Type B pancreatic cell (in vitro differentiated cells): Measurements from ENCODE around the gene PLAAT5. TPM values are rescaled to one million over a fixed set of nuclear protein-coding genes. Genes with fewer than 3 reads are reported as not detected.

ENCODE experiments used
- DNase-seq: peaks from one replicate; pipeline ENCODE4 v3.0.0; 2021; ENCODE audit warnings: mixed read lengths; ENCODE audit not compliant: unreplicated experiment; ENCODE audit errors: extremely low spot score
- H3K27ac Mint-ChIP-seq: 2 replicates; pipeline ENCODE4 v1.8.0; 2021; ENCODE audit warnings: mild to moderate bottlenecking, mixed read lengths
- H3K27me3 Mint-ChIP-seq: 2 replicates; pipeline ENCODE4 v1.8.0; 2021; ENCODE audit warnings: mixed read lengths
- H3K36me3 Mint-ChIP-seq: 2 replicates; pipeline ENCODE4 v1.8.0; 2021; ENCODE audit warnings: mixed read lengths
- H3K4me1 Mint-ChIP-seq: one replicate; pipeline ENCODE4 v1.8.0; 2021; ENCODE audit warnings: mixed read lengths; ENCODE audit not compliant: unreplicated experiment
- H3K4me3 Mint-ChIP-seq: 2 replicates; pipeline ENCODE4 v1.8.0; 2021; ENCODE audit warnings: mild to moderate bottlenecking, mixed read lengths
- H3K9me3 Mint-ChIP-seq: 2 replicates; pipeline ENCODE4 v1.8.0; 2021; ENCODE audit warnings: mixed read lengths
- CTCF ChIP-seq: fragments of 200-600 bp; sonication (generic); conservative IDR thresholded peaks from 2 replicates; pipeline ENCODE4 v1.5.0; 2021; ENCODE audit warnings: antibody characterized with exemption, mild to moderate bottlenecking
- long read RNA-seq: library from polyadenylated mRNA; unstranded; transcript quantifications from one replicate; pipeline ENCODE4 v2.0.0, GENCODE V29; 2020
- total RNA-seq: library from RNA; stranded (reverse); gene quantifications from 2 replicates; pipeline ENCODE4 v1.2.1, GENCODE V29; 2021; ENCODE audit warnings: low replicate concordance

Gene PLAAT5
- total RNA-seq, result 2.0 and 9.9 TPM in 2 replicates
- long read RNA-seq, partial matches to known transcripts, result 3 of 15 reads
- long read RNA-seq, other reads (novel, unspliced or antisense), result 8 of 15 reads

GRCh38 chr11:63490551-63491239 lies at the start of gene PLAAT5:
TSS of gene PLAAT5 (minus strand) at chr11:63491167. CDS start at chr11:63491034, 133 bp downstream.
- no peak for DNase-seq
- Mint-ChIP-seq H3K4me1 (peaks cover 38% of the 10 kb centered on the region), H3K4me3 (peak within 1 kb of the TSS; percentile 92), H3K9me3 (peaks cover 10% of the 10 kb centered on the region), H3K27me3 (peaks cover 20% of the 10 kb centered on the region), H3K36me3 (peaks cover 10% of the 10 kb centered on the region), H3K27ac (peak within 1 kb of the TSS; percentile 88)
- TF ChIP-seq CTCF, result no peak

DNA sequence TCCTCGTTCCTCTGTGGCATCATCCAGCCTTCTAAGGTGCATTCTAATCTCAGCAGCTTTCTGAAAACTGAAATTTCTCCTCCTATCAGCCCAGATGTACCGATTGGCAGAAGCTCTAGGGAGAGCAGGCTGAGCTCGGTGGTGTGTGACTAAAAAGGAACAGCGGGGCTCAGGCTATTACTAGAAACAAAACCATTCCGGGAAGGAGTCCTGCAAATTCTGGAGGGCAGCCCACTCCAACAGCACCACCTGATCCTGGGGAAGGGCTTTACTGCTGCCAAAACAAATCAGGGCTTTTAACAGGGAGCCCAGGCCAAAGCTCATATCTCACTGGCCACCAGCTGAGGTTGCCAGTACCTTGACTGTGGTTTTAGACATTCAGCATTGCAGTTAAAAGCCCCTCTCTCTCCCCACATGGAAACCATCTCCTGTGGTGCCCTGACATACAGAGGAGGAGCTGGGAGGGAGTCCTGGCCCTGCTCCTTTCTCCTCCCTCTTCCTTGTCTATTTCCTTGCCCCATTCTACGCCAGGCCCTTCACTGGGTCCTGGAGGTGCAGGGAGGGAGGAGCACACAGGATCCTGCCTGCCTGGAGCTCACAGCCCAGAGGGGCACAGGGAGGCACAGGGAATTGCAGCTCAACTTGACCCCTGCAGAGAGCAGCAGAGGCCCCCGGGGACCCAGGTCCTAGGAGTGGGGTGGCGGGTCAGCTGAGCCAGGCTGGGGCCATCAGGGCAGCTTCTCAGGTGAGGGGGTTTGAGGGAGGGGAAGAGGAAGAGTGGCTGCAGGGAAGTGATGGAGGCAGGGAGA lies 46.5 kb upstream of the PLAAT5 start:
- no peaks in the 10 kb centered on the region for H3K9me3 Mint-ChIP-seq
- peak overlapping the region; percentile 72 for H3K27ac Mint-ChIP-seq
- H3K36me3 Mint-ChIP-seq, result no peaks in the 10 kb centered on the region
- no peak for TF ChIP-seq CTCF
- peak overlapping the region; percentile 58 for H3K4me3 Mint-ChIP-seq
- H3K27me3 Mint-ChIP-seq, result no peaks in the 10 kb centered on the region
- no peak for DNase-seq
- peaks cover 27% of the 10 kb centered on the region for H3K4me1 Mint-ChIP-seq

DNA sequence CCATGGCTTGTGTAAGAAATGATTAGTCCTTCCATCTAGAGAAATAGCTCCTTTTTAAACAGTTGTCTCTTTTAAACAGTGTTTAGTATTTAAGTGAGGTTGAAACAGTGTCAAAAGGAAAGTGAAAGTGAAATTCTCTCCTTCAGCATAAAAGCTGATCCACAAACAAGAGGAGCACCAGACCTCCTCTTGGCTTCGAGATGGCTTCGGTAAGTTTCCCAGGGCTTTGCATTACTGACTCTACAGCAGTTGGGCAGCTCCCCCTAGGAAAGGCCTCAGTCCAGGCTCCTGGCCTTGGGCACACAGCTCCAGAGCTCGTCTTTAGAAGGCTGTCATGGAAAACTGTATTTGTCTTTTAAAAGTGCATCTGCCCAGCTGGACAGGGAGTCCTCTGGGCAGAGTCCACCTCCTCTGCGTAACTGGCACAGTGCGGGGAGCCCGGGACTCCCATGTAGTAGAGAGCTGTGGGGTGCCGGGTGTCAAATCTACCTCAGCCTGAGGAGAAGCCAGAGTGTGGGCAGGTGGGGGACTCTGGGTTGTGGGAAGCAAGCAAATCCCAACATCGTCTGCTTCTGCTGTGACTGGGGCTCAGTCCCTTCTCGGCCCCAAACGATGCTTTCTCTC lies 45.8 kb upstream of the PLAAT5 start, which contains the start of gene PLAAT4:
PLAAT4 (plus strand) TSS at position 140 of the 624 bp plus-strand sequence; CDS start at position 201, 61 bp downstream.
- H3K27ac Mint-ChIP-seq, result peak within 1 kb of the TSS; percentile 72
- no peaks in the 10 kb centered on the region for H3K9me3 Mint-ChIP-seq
- peak within 1 kb of the TSS; percentile 65 for H3K4me3 Mint-ChIP-seq
- no peak for DNase-seq
- TF ChIP-seq CTCF, result no peak
- no peaks in the 10 kb centered on the region for H3K36me3 Mint-ChIP-seq
- peaks cover 33% of the 10 kb centered on the region for H3K4me1 Mint-ChIP-seq
- H3K27me3 Mint-ChIP-seq, result no peaks in the 10 kb centered on the region

DNA sequence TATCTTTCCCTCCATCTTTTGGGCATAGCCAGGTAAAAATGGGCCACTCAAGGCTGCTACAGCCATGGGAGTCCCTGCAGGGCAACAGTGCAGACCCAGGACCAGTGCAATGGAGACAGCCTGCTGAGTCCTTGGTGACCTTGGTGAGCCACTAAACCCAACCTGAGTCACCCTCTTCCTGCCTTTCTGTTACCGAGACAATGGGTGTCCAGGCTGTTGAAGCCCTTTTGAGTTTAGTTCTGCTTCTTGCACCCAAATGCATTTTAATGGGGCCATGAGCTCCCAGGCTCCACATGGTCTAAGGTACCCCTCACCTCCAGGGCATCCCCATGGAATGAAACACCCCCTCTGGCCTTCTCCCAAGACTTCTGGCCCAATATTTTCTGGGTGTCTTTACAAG lies 44.8 kb upstream of the PLAAT5 start:
- H3K27ac Mint-ChIP-seq, result no peak overlapping the region
- no peaks in the 10 kb centered on the region for H3K36me3 Mint-ChIP-seq
- no peak for TF ChIP-seq CTCF
- H3K4me3 Mint-ChIP-seq, result no peak overlapping the region
- H3K4me1 Mint-ChIP-seq, result peaks cover 40% of the 10 kb centered on the region
- H3K27me3 Mint-ChIP-seq, result no peaks in the 10 kb centered on the region
- no peak for DNase-seq
- H3K9me3 Mint-ChIP-seq, result peaks cover 6% of the 10 kb centered on the region

- no peak for TF ChIP-seq CTCF
- H3K4me1 Mint-ChIP-seq, result peaks cover 40% of the 10 kb centered on the region
Measured at GRCh38 chr11:63534895-63535461, 44.0 kb upstream of the PLAAT5 start.

More at GRCh38 chr11:63534895-63535461, 44.0 kb upstream of the PLAAT5 start:
- DNase-seq, result no peak
- Mint-ChIP-seq H3K27me3 (no peaks in the 10 kb centered on the region), H3K4me3 (no peak overlapping the region), H3K36me3 (no peaks in the 10 kb centered on the region), H3K9me3 (peaks cover 6% of the 10 kb centered on the region), H3K27ac (no peak overlapping the region)
